Measurements from ENCODE around the gene FRYL. TPM values are rescaled to one million over a fixed set of nuclear protein-coding genes. Genes with fewer than 3 reads are reported as not detected.
A peak's percentile ranks its signal among the peaks of the same experiment; 100 is the strongest.
"Not testable (repeated sequence)": the region's sequence is repeated elsewhere in the genome, so short reads cannot be mapped to it uniquely, and the experiment has no call there.

Gene FRYL
- total RNA-seq, 4 donors from 2014 or later = 51.1 to 96.5 (median 70.6) TPM

DNA sequence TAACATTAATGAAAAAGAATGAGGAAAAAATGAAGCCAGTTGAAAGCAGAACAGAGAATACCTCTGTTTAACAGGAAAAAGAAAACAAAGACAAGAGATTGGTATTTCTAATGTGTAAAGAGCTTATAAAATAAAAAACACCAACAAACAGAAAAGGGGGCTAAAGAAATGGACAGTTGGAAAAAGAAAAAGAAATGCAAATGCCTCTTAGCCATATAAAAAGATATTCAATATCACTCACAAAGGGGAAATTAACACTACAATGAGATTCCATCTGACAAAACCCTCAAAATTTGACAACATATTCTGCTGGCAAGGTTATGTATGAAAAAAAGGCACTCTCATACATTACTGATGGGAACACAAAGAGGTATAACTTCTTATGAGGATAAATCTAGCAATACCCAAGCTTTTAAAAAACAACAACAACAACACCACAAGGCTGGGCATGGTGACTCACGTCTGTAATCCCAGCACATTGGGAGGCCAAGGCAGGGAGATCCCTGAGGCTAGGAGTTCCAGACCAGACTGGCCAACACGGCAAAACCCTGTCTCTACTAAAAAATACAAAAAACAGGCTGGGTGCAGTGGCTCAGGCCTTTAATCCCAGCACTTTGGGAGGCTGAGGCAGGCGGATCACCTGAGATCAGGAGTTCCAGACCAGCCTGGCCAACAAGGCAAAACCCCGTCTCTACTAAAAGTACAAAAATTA is 75.8 kb downstream of the FRYL start:
- WGBS, 2 donors = 88 to 94% methylated on average over 4 of the region's 4 CpGs
- TF ChIP-seq, protein P1, sequence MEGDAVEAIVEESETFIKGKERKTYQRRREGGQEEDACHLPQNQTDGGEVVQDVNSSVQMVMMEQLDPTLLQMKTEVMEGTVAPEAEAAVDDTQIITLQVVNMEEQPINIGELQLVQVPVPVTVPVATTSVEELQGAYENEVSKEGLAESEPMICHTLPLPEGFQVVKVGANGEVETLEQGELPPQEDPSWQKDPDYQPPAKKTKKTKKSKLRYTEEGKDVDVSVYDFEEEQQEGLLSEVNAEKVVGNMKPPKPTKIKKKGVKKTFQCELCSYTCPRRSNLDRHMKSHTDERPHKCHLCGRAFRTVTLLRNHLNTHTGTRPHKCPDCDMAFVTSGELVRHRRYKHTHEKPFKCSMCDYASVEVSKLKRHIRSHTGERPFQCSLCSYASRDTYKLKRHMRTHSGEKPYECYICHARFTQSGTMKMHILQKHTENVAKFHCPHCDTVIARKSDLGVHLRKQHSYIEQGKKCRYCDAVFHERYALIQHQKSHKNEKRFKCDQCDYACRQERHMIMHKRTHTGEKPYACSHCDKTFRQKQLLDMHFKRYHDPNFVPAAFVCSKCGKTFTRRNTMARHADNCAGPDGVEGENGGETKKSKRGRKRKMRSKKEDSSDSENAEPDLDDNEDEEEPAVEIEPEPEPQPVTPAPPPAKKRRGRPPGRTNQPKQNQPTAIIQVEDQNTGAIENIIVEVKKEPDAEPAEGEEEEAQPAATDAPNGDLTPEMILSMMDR (IDR thresholded peaks at IDR 0.05) = no peak
- no peak for TF ChIP-seq POLR2A (IDR thresholded peaks at IDR 0.05)
- H3K4me3 ChIP-seq (ENCODE audit: low read depth, poor library complexity, severe bottlenecking) = no peak overlapping the region
- intact Hi-C loops (cut with DNase I; ENCODE audit: low total_unique reads) = no loop called here
- no peak for DNase-seq (ENCODE audit: low spot score in 2 of 2)

DNA sequence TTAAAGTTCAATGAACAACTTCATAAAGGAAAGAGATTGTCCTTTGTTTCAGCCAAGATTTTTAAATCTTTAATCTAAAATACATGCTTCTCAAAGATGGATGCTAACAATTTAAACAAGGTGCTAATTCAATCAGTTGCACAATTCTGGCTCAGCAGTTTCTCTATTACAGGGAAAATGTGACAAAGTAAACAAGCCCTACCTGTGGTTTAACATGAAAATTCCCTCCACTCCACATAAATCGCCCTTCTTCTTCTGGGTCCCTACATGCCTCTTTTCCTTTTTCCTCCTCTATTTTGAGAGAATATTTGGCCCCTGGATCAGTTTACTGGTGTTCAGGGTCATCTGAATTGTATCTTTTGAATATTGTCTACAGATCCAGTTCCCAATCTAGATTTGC is 80.6 kb downstream of the FRYL start:
- 65 to 73% methylated on average over 1 of the region's 1 CpG for WGBS, 2 donors
- intact Hi-C loops (cut with DNase I; ENCODE audit: low total_unique reads) = no loop called here
- no peak for TF ChIP-seq POLR2A (IDR thresholded peaks at IDR 0.05)
- TF ChIP-seq, protein P1 (IDR thresholded peaks at IDR 0.05) = no peak
- DNase-seq (ENCODE audit: low spot score in 2 of 2) = no peak
- H3K4me3 ChIP-seq (ENCODE audit: low read depth, poor library complexity, severe bottlenecking) = no peak overlapping the region

DNA sequence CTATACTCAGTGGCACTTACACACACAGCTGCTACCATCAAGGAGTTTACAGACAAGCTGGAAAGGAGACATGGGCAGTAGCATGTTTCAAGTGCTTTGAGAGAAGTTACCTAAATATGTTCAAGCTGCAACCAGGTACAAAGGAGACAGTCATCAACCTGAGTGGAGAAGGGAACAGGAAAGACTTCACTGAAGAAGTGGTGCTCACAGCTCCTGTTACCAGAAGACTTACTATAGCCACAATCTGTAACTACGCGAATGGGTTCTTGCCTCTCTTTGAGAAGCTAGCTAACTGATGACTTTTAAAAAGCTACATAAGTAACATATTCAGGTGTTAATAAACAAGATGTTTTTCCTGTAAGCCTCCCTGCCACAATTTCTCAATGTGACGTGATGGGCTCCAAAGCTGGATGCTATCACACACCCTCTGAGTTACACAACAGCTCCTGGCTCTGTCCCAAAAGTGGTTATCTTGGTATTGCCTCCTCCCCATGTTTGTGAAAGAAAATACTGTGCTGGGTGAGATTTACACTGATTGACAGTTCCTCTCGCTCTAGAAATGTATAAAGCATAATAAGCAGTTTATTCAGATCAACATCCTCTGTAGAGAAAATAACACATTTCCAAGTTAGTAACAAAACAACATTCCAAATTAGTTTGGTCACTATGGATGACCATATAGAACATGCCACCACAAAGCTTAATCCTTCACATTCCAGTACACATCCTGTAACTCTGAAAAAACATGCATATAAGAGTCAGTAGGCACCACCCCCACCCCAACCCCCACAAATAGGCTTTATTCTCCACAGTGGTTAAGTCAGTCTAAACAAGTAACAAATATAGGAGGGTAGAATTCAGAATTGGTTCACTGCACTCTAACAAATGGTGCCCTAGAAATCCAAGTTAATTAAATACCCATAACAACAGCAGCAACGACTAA is 81.8 kb downstream of the FRYL start:
- DNase-seq (ENCODE audit: low spot score in 2 of 2) = peak; percentile 72 to 87
- intact Hi-C loops (cut with DNase I; ENCODE audit: low total_unique reads) = no loop called here
- TF ChIP-seq, protein P1 (IDR thresholded peaks at IDR 0.05) = no peak
- no peak for TF ChIP-seq POLR2A (IDR thresholded peaks at IDR 0.05)
- 52 to 54% methylated on average over 5 of the region's 5 CpGs for WGBS, 2 donors
- H3K4me3 ChIP-seq (ENCODE audit: low read depth, poor library complexity, severe bottlenecking) = no peak overlapping the region

DNA sequence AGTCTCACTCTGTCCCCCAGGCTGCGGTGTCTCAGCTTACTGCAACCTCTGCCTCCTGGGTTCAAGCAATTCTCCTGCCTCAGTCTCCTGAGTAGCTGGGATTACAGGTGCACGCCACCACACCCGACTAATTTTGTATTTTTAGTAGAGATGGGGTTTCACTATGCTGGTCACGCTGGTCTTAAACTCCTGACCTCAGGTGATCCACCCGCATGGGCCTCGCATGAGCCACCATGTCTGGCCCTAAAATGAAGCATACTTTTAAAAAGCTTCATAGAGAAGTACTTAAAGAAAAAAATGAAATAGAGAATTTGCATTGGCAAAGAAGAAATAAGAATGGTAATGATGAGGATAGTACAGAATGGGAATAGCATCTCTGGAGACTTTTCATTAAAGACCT is 82.6 kb downstream of the FRYL start:
- DNase-seq (ENCODE audit: low spot score in 2 of 2); H3K4me3 ChIP-seq (ENCODE audit: low read depth, poor library complexity, severe bottlenecking); intact Hi-C loops (cut with DNase I; ENCODE audit: low total_unique reads): not testable (repeated sequence)
- 92 to 95% methylated on average over 6 of the region's 6 CpGs for WGBS, 2 donors

DNA sequence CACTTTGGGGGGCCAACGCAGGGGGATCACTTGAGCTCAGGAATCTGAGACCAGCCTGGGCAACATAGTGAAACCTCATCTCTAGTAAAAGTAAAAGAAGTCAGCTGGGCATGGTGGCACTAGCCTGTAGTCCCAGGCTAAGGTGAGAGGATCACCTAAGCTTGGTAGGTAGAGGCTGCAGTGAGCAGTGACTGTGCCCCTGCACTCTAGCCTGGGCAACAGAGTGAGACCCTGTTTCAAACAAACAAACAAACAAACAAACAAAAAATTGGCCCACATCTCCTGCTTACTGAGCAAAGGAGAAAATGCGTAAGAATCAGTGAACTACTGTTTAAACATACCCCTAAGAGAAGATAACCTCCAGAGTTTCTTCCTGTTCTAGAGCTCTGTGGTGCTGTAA is 85.3 kb downstream of the FRYL start:
- 81 to 89% methylated on average over 2 of the region's 2 CpGs for WGBS, 2 donors
- H3K4me3 ChIP-seq (ENCODE audit: low read depth, poor library complexity, severe bottlenecking) = no peak overlapping the region
- TF ChIP-seq, protein P1 (IDR thresholded peaks at IDR 0.05) = no peak
- no peak for TF ChIP-seq POLR2A (IDR thresholded peaks at IDR 0.05)
- intact Hi-C loops (cut with DNase I; ENCODE audit: low total_unique reads) = no loop called here
- DNase-seq (ENCODE audit: low spot score in 2 of 2) = no peak

DNA sequence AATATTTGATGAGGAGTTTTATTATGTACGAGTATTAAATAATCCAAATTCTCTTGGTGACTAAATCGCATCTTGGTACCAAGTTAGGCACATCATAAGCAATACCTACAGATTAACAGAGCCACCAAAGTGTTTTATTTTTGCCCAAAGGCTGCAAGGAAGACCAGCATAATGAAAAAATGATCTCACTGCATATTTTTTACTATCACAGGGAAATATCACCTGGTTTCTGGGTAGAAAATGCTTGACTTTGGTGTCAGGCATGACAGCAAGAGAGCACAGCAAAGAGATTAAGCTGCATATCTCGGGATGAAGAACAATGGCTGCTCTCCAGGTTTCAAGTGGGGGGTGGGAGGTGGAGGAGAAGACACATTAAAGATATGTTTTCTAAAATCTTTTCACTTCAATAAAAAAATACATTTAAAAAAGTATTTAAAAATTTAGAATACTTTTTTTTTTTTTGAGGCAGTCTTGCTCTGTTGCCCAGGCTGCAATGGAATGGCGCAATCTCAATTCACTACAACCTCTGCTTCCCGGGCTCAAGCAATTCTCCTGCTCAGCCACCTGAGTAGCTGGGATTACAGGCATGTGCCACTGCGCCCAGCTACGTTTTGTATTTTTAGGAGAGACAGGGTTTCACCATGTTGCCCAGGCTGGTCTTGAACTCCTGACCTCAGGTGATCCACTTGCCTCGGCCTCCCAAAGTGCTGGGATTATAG is 86.1 kb downstream of the FRYL start:
- intact Hi-C loops (cut with DNase I; ENCODE audit: low total_unique reads) = no loop called here
- no peak for DNase-seq (ENCODE audit: low spot score in 2 of 2)
- WGBS, 2 donors = 91 to 92% methylated on average over 8 of the region's 8 CpGs
- TF ChIP-seq, protein P1 (IDR thresholded peaks at IDR 0.05) = no peak
- no peak for TF ChIP-seq POLR2A (IDR thresholded peaks at IDR 0.05)
- H3K4me3 ChIP-seq (ENCODE audit: low read depth, poor library complexity, severe bottlenecking) = no peak overlapping the region

Data from lower leg skin (tissue), 4 donors.